HUES6 (cell line): ENCODE data around the gene MYO9A.
"Not testable (repeated sequence)": the region's sequence is repeated elsewhere in the genome, so short reads cannot be mapped to it uniquely, and the experiment has no call there.

ENCODE experiments used
- H3K27ac ChIP-seq: 2 replicates; pipeline ENCODE4 v1.7.0; 2013; ENCODE audit warnings: low read depth, mild to moderate bottlenecking, low read length, inconsistent platforms
- H3K27me3 ChIP-seq: 2 replicates; pipeline ENCODE4 v1.6.1; 2013; ENCODE audit warnings: low read length; ENCODE audit not compliant: control insufficient read depth, insufficient read depth
- H3K36me3 ChIP-seq: 2 replicates; pipeline ENCODE4 v1.6.1; 2013; ENCODE audit warnings: low read length; ENCODE audit not compliant: control insufficient read depth, insufficient read depth
- H3K4me1 ChIP-seq: 2 replicates; pipeline ENCODE4 v1.6.1; 2013; ENCODE audit warnings: low read length; ENCODE audit not compliant: control insufficient read depth, insufficient read depth
- H3K4me3 ChIP-seq: 2 replicates; pipeline ENCODE4 v1.5.1; 2013; ENCODE audit warnings: low read depth, low read length
- H3K9ac ChIP-seq: one replicate; pipeline ENCODE4 v1.6.1; 2013; ENCODE audit warnings: mild to moderate bottlenecking, low read length
- H3K9me3 ChIP-seq: 2 replicates; pipeline ENCODE4 v1.6.1; 2013; ENCODE audit warnings: low read depth, low read length; ENCODE audit not compliant: control insufficient read depth, insufficient read depth

The MYO9A gene

DNA sequence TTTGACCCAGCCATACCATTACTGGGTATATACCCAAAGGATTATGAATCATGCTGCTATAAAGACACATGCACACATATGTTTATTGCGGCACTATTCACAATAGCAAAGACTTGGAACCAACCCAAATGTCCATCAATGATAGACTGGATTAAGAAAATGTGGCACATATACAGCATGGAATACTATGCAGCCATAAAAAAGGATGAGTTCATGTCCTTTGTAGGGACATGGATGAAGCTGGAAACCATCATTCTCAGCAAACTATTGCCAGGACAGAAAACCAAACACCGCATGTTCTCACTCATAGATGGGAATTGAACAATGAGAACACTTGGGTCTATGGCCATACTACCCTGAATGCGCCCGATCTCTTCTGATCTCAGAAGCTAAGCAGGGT lies 259.7 kb downstream of the MYO9A start:
- not testable (repeated sequence) for H3K36me3 ChIP-seq, H3K9ac ChIP-seq

DNA sequence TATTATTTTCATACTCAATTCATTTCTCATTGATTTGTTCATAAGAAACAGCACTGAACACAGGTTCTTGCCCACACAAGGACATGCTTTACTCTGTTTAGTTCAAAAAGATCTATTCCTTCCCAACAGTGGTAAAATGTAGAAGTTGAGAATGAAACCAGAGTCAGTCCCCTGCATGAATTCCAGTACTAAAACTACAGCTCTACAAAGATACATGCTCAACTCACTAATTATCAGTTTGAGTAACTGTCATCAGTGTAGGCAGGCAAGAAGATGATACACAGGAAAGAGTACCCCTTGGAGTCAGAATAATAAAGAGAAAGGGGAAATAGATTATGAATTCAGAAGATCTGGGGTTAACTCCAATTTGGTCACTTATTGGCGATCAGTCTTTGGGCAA lies 264.4 kb downstream of the MYO9A start:
- Histone ChIP-seq H3K27me3 (no peaks in the 10 kb centered on the region), H3K9me3 (no peaks in the 10 kb centered on the region), H3K4me3 (no peak overlapping the region), H3K9ac (no peak overlapping the region), H3K27ac (no peak overlapping the region), H3K4me1 (no peaks in the 10 kb centered on the region), H3K36me3 (peaks cover 3% of the 10 kb centered on the region; the same call in 1 of the 2 replicates)

More for the DNA sequence above, 259.7 kb downstream of the MYO9A start:
- H3K9me3 ChIP-seq, H3K27me3 ChIP-seq, H3K4me1 ChIP-seq, H3K27ac ChIP-seq, H3K4me3 ChIP-seq: not testable (repeated sequence)

DNA sequence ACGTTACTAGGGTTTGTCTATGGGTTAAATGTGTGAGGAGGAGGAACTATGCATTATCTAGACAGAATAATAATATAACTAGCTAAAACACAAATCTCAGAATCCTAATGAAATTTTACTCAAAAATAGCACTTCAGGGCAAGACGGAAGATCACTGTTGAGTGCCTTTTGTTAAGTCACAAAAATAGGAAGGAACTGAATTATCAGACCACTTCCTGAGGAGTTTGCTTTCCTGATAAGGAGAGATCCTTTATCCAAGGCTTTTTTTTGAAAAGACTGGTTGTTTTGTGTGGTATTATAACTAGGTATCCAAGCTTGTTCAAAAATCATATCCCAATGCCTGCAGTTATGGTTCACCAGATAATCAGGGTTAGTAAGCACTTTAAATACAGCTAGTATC lies 273.0 kb downstream of the MYO9A start:
- Histone ChIP-seq H3K27ac (no peak overlapping the region), H3K27me3 (no peaks in the 10 kb centered on the region), H3K36me3 (peaks cover 6% of the 10 kb centered on the region), H3K9me3 (no peaks in the 10 kb centered on the region), H3K9ac (no peak overlapping the region), H3K4me1 (no peaks in the 10 kb centered on the region), H3K4me3 (no peak overlapping the region)

DNA sequence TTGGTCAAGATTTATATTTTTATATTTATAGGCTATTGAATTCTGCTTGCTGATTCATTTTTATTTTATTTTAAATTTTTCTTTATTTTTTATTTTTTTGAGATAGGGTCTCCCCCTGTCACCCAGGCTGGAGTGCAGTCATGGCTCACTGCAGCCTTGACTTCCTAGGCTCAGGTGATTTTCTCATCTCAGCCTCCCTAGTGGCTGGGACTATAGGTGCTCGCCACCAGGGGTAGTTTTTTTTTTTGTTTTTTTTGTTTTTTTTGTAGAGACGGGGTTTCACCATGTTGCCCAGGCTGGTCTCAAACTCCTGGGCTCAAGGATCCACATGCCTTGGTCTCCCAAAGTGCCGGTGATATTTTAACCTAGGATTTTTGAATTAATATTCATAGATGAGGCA lies 276.4 kb downstream of the MYO9A start:
- no peak overlapping the region for H3K9ac ChIP-seq
- H3K27me3 ChIP-seq = no peaks in the 10 kb centered on the region
- no peaks in the 10 kb centered on the region; the same call in 1 of the 2 replicates for H3K36me3 ChIP-seq
- H3K4me1 ChIP-seq = no peaks in the 10 kb centered on the region
- H3K9me3 ChIP-seq = no peaks in the 10 kb centered on the region
- H3K4me3 ChIP-seq = no peak overlapping the region
- no peak overlapping the region for H3K27ac ChIP-seq

- H3K4me3 ChIP-seq = no peak overlapping the region
- peaks cover 8% of the 10 kb centered on the region; the same call in 1 of the 2 replicates for H3K4me1 ChIP-seq
- H3K27ac ChIP-seq = no peak overlapping the region
- H3K9ac ChIP-seq = no peak overlapping the region
- no peaks in the 10 kb centered on the region for H3K27me3 ChIP-seq
- H3K36me3 ChIP-seq = peaks cover 26% of the 10 kb centered on the region
- H3K9me3 ChIP-seq = no peaks in the 10 kb centered on the region
These were observed 287.0 kb downstream of the MYO9A start for GRCh38 chr15:71830981-71831380.

GRCh38 chr15:71826196-71826595 lies 291.8 kb downstream of the MYO9A start:
- peaks cover 8% of the 10 kb centered on the region; the same call in 1 of the 2 replicates for H3K4me1 ChIP-seq
- H3K4me3 ChIP-seq = no peak overlapping the region
- H3K9me3 ChIP-seq = peaks cover 15% of the 10 kb centered on the region; the same call in 1 of the 2 replicates
- H3K9ac ChIP-seq = no peak overlapping the region
- no peaks in the 10 kb centered on the region for H3K27me3 ChIP-seq
- H3K27ac ChIP-seq = no peak overlapping the region
- peaks cover 26% of the 10 kb centered on the region for H3K36me3 ChIP-seq

GRCh38 chr15:71825021-71825730 lies 292.8 kb downstream of the MYO9A start:
- Histone ChIP-seq H3K9ac (no peak overlapping the region), H3K9me3 (peaks cover 20% of the 10 kb centered on the region), H3K4me1 (peaks cover 8% of the 10 kb centered on the region; the same call in 1 of the 2 replicates), H3K4me3 (no peak overlapping the region), H3K27me3 (no peaks in the 10 kb centered on the region), H3K27ac (no peak overlapping the region), H3K36me3 (peaks cover 26% of the 10 kb centered on the region)

DNA sequence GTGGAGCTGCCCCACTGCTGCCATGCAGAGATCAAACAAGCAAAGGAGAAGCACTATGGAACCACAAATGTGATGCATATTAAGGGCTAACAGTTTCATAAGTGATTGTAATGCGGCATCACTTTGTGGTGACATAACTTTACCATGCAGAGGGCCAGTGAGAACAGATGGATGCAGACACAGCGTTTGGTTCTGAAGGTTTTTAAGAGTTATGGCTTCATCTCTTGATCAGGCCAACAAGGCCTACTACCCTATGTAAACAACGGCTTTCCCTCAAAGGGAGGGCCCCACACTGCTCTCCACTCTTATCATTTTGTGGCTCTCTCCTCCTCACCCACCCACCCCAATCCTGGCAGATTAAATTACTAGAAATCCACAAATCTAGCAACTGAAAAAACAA lies 294.1 kb downstream of the MYO9A start:
- H3K9me3 ChIP-seq = peaks cover 20% of the 10 kb centered on the region
- H3K36me3 ChIP-seq = peaks cover 17% of the 10 kb centered on the region; the same call in 1 of the 2 replicates
- no peaks in the 10 kb centered on the region for H3K27me3 ChIP-seq
- peaks cover 8% of the 10 kb centered on the region; the same call in 1 of the 2 replicates for H3K4me1 ChIP-seq
- H3K4me3 ChIP-seq = no peak overlapping the region
- no peak overlapping the region for H3K9ac ChIP-seq
- no peak overlapping the region for H3K27ac ChIP-seq

- Histone ChIP-seq H3K27ac (no peak overlapping the region), H3K9me3 (peaks cover 20% of the 10 kb centered on the region), H3K4me3 (no peak overlapping the region), H3K9ac (no peak overlapping the region), H3K4me1 (peaks cover 8% of the 10 kb centered on the region; the same call in 1 of the 2 replicates), H3K36me3 (peaks cover 17% of the 10 kb centered on the region; the same call in 1 of the 2 replicates), H3K27me3 (no peaks in the 10 kb centered on the region)
These were observed 294.9 kb downstream of the MYO9A start for GRCh38 chr15:71822890-71823630.

DNA sequence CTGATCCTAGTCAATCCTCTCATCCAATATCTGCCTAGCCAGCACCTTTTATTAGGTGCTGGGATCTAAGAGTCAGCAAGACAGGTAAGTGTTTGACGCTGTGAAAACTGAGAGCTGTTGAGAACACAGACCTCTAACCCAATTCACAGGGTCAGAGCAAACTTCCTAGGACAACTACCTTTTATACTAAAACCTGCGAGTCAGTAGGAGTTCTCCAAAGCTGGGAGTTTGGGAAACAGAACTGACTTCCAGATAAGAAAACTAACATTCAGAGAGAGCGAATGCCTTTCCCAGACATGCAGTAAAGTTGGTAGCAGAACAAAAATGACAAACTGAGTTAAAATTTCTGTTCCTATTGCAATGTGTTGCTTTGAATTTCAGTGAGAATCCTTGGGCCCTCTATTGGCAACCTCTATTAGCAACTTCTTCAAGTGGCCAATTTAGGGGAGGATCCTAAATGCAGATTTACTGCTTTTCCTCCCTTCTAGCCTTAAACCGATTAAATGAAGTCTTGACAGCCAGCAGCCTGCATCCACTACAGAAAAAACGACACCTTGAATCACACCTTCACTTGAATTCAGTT lies 296.3 kb downstream of the MYO9A start:
- Histone ChIP-seq H3K27ac (no peak overlapping the region), H3K27me3 (no peaks in the 10 kb centered on the region), H3K36me3 (peaks cover 3% of the 10 kb centered on the region; the same call in 1 of the 2 replicates), H3K9me3 (peaks cover 20% of the 10 kb centered on the region), H3K9ac (no peak overlapping the region), H3K4me1 (peaks cover 3% of the 10 kb centered on the region; the same call in 1 of the 2 replicates), H3K4me3 (no peak overlapping the region)

- Histone ChIP-seq H3K27ac (no peak overlapping the region), H3K36me3 (no peaks in the 10 kb centered on the region), H3K9ac (no peak overlapping the region), H3K4me1 (no peaks in the 10 kb centered on the region), H3K4me3 (no peak overlapping the region), H3K27me3 (no peaks in the 10 kb centered on the region), H3K9me3 (peaks cover 20% of the 10 kb centered on the region)
These were observed 297.8 kb downstream of the MYO9A start for GRCh38 chr15:71820127-71820526.
